Embryonic facial prominence (tissue), 1 donor: Measurements from ENCODE around the gene BCL6B.
"Not testable (repeated sequence)": the region's sequence is repeated elsewhere in the genome, so short reads cannot be mapped to it uniquely, and the experiment has no call there.

Source experiments
- DNase-seq: peaks from one replicate; pipeline ENCODE4 v3.0.0-alpha.2; 2016; ENCODE audit errors: extremely low spot score

The BCL6B gene, protein sequence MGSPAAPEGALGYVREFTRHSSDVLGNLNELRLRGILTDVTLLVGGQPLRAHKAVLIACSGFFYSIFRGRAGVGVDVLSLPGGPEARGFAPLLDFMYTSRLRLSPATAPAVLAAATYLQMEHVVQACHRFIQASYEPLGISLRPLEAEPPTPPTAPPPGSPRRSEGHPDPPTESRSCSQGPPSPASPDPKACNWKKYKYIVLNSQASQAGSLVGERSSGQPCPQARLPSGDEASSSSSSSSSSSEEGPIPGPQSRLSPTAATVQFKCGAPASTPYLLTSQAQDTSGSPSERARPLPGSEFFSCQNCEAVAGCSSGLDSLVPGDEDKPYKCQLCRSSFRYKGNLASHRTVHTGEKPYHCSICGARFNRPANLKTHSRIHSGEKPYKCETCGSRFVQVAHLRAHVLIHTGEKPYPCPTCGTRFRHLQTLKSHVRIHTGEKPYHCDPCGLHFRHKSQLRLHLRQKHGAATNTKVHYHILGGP

DNA sequence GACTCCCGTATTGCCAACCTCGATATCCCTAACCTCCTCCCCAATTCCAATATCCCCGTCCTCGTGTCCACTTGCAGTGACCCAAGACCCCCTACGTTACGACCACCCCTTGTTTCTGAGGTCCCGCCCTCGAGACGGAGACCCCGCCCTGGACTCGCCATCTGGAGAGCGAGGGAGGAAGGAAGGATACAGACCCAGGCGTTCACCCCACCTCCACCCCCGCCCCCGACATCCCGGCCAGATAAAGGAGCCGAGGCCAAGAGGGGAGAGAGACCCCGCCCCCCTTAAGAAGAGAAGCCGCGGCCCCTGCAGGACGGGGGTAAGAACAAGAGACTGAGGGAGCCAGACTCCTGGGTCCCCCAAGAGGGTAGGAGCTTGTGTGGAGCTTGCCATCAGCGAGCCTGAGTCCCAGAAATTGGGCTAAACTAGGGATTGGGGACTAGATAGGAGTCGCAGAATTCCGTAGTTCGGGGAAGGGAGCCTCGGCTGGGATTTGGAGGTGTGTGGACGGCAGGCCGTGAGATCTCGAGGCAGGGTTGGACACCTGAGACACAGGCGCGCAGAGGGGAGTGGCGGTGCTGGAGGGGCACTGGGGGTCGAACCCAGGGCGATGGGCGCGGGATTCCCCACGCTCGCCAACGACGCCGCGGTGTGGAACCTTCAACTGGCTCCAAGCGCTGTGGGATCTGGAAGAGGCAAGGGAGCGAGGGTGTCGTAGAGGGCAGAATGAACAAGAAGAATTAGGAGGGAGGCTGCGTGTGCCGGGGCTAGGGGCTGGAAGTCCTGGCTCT, at the start of gene BCL6B:
TSS of gene BCL6B (plus strand) at position 270 of the 791 bp plus-strand sequence. CDS start 622 bp downstream, outside the sequence.
- no peak for DNase-seq

DNA sequence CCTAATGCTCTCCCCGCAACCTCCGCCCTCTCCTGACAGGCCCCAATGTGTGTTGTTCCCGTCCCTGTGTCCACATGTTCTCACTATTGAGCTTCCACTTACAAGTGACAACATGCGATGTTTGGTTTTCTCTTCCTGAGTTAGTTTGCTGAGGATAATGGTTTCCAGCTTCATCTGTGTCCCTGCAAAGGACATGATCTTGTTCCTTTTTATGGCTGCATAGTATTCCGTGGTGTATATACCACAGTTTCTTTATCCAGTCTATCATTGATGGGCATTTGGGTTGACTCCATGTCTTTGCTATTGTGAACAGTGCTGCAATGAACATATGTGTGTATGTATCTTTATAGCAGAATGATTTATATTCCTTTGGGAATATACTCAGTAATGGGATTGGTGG, 43.4 kb upstream of the BCL6B start:
- DNase-seq, result not testable (repeated sequence)

DNA sequence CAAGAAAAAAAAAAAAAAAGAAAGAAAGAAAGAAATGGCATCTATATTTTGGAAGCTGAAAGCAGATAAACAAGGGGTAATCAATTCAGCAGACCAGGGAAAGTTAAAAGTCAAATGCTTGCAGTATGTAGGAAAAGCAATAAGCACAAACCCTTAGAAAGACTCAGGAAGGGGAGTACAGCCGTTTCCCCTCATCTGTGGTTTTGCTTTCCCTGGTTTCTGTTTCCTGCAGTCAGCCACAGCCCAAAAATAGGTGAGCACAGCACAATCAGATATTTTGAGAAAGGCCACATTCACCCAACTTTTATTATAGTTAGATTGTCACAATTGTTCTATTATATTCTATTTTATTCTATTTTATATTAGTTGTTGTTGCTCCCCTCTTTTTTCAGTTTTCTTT, 41.4 kb upstream of the BCL6B start:
- DNase-seq, result no peak

DNA sequence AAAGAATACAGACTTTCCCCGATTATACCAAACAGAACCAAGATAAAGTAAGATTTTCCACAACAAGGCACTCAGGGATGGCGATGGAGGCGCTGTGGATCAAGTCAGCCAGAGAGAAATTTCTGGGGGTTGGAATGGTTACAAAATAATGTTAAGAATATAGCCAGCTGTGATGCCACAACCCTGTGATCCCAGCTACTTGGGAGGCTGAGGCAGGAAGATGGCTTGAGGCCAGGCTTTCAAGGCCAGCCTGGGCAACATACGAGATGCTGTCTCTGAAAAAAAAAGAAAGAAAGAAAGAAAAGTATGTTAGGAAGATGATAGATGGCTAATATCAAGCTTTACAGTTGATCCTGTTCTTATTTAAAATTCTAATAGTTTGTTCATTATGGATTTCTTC, 37.6 kb upstream of the BCL6B start:
- no peak for DNase-seq

DNA sequence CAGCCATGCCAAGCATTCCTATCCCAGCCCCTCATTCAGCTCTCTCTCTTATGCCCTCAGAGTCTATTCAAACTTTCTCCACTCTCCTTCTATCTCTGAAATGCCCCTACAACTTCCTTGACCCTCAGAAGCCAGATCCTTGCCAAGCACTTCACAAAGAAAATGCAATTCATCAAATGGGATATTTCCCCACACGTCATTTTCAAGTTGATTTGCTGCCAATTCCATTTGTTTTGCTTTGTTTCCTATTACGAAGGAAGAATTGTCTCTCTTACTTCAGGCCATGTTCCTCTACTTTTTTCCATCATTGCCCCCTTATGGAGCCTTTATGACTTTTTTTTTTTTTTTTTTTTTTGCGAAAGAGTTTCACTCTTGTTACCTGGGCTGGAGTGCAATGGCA, 36.2 kb upstream of the BCL6B start:
- no peak for DNase-seq

DNA sequence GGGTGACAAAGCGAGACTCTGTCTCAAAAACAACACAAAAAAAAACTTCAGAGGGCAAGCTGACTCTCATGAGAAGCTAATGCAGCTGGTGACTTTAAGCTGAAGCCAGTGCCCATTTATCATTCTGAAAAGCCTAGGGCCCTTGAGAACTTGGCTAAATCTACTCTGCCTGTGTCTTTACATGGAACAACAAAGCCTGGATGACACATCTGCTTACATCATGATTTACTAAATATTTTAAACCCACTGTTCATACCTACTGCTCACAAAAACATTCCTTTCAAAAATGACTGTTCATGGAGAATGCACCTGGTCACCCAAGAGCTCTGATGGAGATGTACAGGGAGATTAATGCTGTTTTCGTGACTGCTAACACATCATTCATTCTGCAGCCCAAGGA, 33.1 kb upstream of the BCL6B start:
- DNase-seq, result no peak

DNA sequence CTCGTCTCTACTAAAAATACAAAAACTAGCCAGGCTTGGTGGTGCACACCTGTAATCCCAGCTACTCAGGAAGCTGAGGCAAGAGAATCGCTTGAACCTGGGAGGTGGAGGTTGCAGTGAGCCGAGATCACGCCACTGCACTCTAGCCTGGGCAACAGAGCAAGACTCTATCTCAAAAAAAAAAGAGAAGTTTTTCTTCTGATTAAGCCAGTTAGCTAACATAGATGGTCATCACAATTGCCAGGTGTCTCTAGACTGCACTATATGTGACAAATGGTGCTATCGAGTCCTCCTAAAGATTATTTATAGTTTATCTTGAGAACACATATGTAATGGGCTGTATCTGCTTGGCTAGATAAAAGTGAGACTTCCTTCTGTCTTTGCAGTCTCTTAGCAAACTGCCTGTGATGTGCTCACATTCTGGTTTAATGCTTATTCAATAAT, 29.2 kb upstream of the BCL6B start:
- DNase-seq, result not testable (repeated sequence)

DNA sequence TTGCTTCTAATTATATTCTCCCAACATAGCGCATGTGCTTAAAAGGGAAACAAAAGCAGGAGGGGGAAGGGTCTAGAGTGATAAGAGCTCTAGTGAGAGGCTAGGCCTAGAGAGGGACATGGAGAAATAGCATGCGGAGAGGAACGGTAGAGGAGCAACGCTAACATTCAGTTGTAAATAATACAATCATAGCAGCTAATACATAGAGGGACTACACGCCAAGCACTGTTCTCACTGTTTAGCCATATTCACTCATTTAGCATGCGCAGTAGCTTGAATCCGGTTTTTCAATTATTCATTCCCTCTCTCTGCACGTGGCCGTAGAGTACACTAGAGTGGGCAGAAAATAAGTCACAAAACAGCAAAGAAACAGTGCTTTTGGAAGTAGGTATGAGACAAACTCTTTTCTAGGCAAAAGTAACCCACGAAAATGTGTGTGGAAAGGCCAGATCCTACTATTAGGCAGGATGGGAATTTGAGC, 28.7 kb upstream of the BCL6B start:
- no peak for DNase-seq

DNA sequence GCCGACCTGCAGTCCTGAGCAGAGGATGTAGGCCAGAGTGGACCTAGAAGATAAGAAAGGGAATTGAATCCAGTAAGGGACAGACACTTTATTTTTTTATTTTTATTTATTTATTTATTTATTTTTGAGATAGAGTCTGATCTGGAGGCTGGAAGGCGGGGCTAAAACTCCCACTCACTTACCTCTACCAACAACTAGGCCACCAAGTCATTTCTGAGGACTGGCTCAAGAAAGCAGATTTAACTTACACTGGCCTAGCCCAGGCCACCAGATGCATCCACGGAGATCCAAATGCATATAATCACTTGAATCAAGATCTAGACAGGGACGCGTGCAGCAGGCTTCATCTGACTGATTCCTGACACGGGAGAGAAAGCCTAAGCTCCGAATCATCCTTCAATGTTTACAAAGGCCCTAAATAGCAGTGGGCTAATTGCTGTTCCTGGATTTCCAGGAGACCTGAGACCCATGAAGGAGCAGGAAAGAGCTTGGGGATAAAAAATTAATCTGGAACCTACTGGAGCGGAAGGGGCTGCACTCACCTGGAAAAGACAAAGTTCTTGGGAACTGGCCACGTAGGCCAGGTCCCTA, 28.1 kb upstream of the BCL6B start:
- no peak for DNase-seq

DNA sequence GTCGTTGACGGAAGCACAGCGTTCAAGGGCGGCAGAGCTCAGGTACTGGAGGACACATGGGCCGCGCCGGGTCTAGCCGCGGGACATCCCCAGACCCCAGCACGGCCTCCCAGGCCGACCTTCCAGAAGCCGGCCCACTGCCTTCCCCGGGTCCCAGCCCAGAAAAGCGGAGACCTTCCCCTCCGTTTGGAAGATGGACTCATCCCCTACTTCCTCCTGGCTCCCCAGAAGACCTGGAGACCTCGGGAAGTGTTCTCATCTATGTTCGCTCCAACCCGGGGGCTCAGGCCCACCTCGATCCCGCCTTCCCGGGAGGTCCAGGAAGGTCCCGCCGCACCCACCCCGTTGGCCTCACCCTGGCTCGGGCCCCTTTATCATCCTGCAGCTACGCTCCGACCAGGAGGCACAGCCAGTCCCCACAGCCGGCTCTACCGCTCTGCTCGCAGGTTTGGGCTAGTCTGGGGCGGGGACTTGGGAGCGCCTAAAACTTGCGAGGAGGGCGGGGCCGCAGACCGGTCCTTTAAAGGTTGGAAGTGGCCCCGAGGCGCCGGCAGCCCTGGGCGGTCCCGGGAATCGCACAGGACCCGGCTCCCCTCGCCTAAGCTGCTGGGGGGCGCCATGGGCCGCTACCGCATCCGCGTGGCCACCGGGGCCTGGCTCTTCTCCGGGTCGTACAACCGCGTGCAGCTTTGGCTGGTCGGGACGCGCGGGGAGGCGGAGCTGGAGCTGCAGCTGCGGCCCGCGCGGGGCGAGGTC, 27.2 kb upstream of the BCL6B start, which contains the start of gene ALOX12:
TSS of gene ALOX12 (plus strand) at position 550 of the 756 bp plus-strand sequence. CDS start at position 619, 69 bp downstream.
- DNase-seq, result no peak

DNA sequence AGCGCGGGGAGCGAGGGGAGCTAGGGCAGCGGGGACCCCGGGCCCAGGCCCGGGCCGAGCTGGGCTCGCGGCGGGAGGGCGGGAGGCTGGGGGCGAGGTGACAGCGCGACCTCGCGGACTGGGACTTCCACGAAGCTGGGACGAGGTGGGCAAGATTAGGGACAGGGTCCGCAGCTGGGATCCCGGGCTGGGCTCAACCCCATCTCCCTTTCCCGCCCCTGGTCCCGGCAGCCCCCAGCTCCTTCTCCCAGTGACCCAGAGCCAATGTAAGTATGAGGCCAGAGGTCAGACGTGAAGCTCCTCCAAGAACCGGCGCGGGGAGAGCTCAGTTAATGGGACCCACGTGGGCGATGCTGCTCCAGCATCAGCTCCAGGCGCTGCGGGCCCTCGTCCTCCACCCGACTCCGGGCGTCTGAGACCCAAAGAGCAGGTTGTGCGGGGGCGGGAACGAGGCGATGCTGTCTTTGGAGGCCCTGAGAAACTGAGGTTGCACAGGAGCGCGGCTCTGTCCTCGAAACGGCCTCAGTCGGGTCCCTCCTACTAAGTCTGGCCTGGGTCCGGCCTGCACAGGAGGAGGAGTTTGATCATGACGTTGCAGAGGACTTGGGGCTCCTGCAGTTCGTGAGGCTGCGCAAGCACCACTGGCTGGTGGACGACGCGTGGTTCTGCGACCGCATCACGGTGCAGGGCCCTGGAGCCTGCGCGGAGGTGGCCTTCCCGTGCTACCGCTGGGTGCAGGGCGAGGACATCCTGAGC, 26.4 kb upstream of the BCL6B start:
- DNase-seq, result no peak

DNA sequence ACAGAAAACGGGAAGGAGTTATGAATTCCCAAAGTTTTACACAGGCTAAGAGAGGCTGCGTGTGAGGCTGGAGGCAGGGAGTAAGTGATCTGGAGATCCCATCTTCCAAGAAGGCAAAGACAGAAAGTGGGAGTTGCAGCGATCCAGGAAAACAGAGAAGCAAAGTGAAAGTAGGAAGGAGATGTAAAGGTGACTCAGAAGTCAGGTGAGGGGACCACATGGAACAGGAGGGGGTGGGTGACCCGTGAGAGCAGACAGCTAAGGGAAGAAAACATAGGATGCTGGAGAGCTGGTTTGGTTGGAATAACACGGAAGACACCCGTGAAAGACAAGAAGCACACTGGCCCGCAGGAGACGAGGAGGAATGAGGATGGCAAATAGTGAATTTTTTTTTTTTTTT, 25.7 kb upstream of the BCL6B start:
- no peak for DNase-seq

DNA sequence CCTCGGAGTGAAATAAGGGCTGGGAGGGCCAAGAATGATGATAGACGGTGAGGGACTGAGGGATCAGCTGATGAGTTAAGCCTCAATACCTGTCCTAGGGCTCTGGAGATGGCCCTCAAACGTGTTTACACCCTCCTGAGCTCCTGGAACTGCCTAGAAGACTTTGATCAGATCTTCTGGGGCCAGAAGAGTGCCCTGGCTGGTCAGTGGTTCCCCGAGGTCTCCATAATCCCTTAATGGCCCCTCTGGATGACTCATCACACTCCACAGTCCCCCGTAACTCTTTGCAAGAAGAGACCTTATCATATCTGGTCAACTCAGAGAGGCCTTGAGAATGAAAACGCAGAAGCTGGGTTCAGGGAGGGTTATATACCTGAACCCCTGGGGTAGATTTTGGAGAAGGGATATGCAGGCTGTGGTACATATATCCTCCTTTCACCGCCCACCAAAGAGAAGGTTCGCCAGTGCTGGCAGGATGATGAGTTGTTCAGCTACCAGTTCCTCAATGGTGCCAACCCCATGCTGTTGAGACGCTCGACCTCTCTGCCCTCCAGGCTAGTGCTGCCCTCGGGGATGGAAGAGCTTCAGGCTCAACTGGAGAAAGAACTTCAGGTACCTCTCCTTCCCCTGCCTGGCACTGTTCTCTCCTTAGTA, 23.9 kb upstream of the BCL6B start:
- DNase-seq, result no peak

DNA sequence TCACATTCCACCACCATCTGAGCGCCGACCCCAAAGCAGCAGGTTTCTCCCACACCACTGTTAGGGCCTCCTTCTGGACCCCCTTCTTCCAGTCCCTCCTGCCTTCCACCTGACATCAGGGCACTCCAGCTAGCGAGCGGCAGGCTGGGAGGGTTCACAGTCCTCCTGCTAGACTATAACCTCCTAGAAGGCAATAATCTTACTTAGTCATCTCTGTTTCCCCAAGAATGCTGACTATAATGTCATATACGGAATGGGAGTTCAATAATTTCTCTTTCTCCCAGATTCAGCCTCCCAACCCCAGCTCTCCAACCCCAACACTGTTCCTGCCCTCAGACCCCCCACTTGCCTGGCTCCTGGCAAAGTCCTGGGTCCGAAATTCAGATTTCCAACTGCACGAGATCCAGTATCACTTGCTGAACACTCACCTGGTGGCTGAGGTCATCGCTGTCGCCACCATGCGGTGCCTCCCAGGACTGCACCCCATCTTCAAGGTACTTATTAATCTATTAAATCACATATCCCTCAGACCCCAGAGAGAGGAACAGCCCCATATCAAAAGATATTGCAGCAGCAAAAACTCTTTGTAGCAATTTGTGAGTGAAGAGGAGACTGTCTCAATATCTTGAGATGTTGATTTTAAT, 21.4 kb upstream of the BCL6B start:
- DNase-seq, result no peak

DNA sequence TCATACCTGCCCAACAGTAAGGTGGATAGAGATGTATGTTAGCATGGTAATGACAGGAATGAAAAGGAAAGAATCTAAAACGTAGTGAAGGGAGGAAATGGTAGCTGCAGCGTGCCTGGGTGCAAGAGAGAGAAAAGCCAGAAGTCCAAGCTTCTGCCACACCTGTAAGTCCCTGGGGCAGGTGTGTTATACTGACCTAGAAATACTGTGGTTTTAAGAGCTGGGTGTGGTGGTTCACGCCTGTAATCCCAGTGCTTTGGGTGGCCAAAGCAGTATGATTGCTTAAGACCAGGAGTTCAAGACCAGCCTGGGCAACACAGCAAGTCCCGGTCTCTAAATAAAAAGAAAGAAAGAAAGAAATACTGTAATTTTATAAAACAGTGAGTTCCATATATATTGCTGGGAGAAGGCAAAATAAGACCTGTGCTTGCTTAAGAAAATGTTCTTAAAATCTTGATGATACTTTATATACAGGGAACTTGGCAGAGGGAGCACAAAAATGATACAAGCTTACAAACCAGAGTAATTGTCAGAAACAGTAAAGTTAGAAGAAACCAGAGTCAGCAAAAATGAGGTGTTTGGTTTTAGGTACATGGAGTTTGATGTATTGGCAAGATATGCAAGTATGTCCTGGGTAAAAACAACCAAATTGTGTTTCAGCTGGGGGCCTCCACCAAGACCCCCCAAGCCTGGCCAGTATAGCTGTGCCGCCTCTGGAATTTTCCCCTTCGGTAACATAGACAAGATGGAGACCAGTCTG, 20.4 kb upstream of the BCL6B start:
- no peak for DNase-seq

DNA sequence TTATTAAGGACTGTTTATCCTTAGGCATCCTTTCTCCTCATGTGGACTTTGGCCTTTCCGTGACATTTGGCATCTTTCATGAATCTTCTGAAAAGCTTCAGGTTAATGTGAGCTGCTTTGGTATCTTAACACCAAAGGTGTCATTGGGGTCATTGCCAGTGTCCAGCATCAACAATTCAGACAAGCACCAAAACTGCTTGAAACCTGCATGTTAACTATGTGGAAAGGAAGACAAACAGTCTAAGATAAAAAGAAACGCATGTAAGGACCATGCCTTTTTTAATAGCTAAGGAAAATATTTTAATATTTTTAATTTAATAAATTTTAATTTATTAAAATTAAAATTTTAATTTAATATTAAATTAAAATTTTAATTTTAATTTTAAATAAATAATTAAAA, 19.1 kb upstream of the BCL6B start:
- no peak for DNase-seq

DNA sequence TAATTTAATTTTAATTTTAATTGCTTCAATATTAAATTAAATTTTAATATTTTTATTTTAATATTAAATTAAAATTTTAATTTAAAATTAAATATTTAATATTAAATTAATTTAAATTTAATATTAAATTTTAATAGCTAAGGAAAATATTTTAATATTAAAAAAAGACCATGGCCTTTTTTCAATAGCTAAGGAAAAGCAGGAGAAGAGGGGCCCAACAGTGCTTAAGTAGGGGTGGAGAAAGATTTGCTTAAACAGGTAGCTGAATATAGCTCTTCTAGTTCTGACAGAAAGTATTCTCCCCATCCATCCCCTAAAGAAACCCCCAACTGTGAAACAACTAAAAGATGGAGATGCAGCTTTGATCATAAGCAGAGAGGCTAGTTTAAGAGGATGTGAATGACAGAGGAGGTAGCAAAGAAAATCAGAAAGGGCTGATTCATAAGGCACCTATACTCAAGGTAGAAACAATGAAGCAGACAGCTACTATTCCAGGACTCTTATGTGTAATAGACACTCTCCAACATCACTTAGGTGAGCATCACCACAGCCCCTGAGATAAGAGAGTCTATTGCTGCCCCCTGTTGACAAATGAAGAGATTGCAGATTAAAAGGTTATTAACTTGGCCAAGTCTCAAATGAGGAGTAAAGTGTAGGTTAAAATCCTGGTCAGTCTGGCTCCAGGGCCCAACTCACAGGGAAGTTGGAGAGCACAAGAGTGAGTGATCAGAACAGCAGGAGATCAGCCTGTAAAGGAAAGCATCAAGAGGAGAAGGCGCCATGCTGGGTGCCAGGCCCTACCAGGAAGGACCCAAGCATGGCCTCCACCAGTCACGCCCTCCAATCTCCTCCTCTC, 18.2 kb upstream of the BCL6B start:
- peak; percentile 17 for DNase-seq

DNA sequence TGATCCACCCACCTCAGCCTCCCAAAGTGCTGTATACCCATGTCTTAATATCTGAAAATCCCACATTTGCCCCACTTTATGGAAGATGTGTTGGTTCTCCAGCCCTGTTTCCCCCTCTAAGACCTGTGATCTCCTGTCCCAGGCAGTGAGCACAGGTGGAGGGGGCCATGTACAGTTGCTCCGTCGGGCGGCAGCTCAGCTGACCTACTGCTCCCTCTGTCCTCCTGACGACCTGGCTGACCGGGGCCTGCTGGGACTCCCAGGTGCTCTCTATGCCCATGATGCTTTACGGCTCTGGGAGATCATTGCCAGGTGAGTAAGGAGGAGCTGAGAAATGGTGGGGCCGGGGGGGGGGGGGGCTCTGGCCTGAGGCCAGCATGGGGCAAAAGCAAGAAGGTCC, 17.1 kb upstream of the BCL6B start:
- DNase-seq, result no peak
